Activated B cell treated with CpG ODN at 0.5 μM for 24 hours (primary cell): Measurements from ENCODE around the gene GRHPR. TPM values are rescaled to one million over a fixed set of nuclear protein-coding genes. Genes with fewer than 3 reads are reported as not detected.
A peak's percentile ranks its signal among the peaks of the same experiment; 100 is the strongest.

Experiments used
- ATAC-seq: fragments of 200-7000 bp; cut with Tn5 transposase; one replicate; pipeline ENCODE4 v1.10.0; 2021; ENCODE audit warnings: low read depth, mild to moderate bottlenecking, moderate library complexity
- CTCF ChIA-PET: fragments of 350-600 bp; sonication (Branson Sonifier 250); formaldehyde crosslinking; loops from one replicate; lab custom pipeline; 2021; ENCODE audit warnings: antibody characterized with exemption; lab: Charles Lee
- POLR2A ChIA-PET: fragments of 350-600 bp; sonication (Branson Sonifier 250); formaldehyde crosslinking; loops from one replicate; lab custom pipeline; 2021; ENCODE audit warnings: antibody characterized with exemption; lab: Charles Lee
- DNase-seq: peaks from one replicate; pipeline ENCODE4 v3.0.0; 2022
- H3K27ac Mint-ChIP-seq: one replicate; pipeline ENCODE4 v1.8.0; 2020; ENCODE audit warnings: mixed read lengths
- H3K27me3 Mint-ChIP-seq: one replicate; pipeline ENCODE4 v1.8.0; 2021; ENCODE audit warnings: mixed read lengths
- H3K36me3 Mint-ChIP-seq: one replicate; pipeline ENCODE4 v1.8.0; 2021; ENCODE audit warnings: low read depth, mixed read lengths
- H3K4me1 Mint-ChIP-seq: one replicate; pipeline ENCODE4 v1.8.0; 2021; ENCODE audit warnings: mixed read lengths
- H3K4me3 Mint-ChIP-seq: one replicate; pipeline ENCODE4 v1.8.0; 2020; ENCODE audit warnings: mild to moderate bottlenecking, mixed read lengths
- H3K9me3 Mint-ChIP-seq: one replicate; pipeline ENCODE4 v1.8.0; 2020; ENCODE audit warnings: mixed read lengths
- intact Hi-C: fragments of 100-400 bp; cut with micrococcal nuclease; formaldehyde crosslinking; loops from one replicate; pipeline ENCODE4 v1.15.1; 2024
- total RNA-seq: library from RNA; stranded (reverse); gene quantifications from 2 replicates; pipeline ENCODE4 v1.2.3, GENCODE V29; 2022
- TF ChIP-seq, protein P1 (sequence below): fragments of 200-600 bp; IDR thresholded peaks from one replicate; pipeline ENCODE4 v1.8.0; 2022; ENCODE audit warnings: antibody characterized with exemption, mild to moderate bottlenecking

Gene GRHPR
- total RNA-seq, 1 donor from 2014 or later, result 315 TPM

- H3K27me3 Mint-ChIP-seq, result no peaks in the 10 kb centered on the region
- ChIA-PET POLR2A (interaction anchor here (0.6 kb wide), 1 partner anchor 35 kb away, joined by 3 read pairs; no protein-coding TSS in a partner anchor), CTCF (no interaction called here)
- H3K9me3 Mint-ChIP-seq, result no peaks in the 10 kb centered on the region
- no peak for ATAC-seq
- H3K27ac Mint-ChIP-seq, result no peak overlapping the region
- H3K36me3 Mint-ChIP-seq, result peaks cover 51% of the 10 kb centered on the region
- peaks cover 16% of the 10 kb centered on the region for H3K4me1 Mint-ChIP-seq
- intact Hi-C loops, result no loop called here
- TF ChIP-seq, protein P1, sequence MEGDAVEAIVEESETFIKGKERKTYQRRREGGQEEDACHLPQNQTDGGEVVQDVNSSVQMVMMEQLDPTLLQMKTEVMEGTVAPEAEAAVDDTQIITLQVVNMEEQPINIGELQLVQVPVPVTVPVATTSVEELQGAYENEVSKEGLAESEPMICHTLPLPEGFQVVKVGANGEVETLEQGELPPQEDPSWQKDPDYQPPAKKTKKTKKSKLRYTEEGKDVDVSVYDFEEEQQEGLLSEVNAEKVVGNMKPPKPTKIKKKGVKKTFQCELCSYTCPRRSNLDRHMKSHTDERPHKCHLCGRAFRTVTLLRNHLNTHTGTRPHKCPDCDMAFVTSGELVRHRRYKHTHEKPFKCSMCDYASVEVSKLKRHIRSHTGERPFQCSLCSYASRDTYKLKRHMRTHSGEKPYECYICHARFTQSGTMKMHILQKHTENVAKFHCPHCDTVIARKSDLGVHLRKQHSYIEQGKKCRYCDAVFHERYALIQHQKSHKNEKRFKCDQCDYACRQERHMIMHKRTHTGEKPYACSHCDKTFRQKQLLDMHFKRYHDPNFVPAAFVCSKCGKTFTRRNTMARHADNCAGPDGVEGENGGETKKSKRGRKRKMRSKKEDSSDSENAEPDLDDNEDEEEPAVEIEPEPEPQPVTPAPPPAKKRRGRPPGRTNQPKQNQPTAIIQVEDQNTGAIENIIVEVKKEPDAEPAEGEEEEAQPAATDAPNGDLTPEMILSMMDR, result no peak
- H3K4me3 Mint-ChIP-seq, result no peak overlapping the region
- DNase-seq, result no peak
Measured at GRCh38 chr9:37447111-37447510, 24.6 kb downstream of the GRHPR start.

DNA sequence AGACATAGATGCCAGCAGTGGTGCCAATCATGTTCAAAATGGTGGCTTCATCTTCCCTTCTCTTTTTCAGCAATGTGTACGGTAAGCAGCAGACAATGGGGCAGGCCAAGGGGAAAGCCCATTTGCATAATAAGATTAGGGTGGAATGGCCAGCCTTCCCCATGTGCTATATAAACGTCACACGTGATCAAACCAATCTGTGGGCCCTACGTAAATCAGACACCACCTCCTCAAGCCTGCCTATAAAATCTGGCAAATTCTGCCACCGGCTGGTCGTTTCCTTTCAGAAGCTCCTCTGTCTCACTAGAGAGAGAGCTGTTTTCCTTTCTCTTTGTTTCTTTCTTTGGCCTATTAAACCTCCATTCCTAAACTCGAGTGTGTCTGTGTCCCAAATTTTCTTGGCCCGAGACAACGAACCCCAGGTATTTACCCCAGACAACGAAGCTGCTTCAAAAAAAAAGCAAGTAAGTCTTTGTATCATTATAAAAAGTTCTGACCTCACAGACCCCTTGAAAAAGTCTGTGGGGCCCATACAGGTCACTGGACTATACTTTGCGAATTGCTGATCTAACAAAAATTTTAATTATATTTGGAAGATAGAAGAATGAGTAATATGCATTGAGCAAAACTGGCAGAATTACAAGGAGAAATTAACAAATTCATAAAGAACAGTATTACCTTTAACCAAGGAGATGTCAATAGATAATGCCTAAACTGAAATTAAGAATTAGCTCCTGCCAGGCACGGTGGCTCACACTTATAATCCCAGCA lies 27.6 kb downstream of the GRHPR start:
- H3K4me3 Mint-ChIP-seq, result no peak overlapping the region
- TF ChIP-seq, protein P1, result no peak
- CTCF ChIA-PET, result no interaction called here
- ATAC-seq (no peak), DNase-seq (no peak)
- H3K36me3 Mint-ChIP-seq, result peaks cover 50% of the 10 kb centered on the region
- no peaks in the 10 kb centered on the region for H3K27me3 Mint-ChIP-seq
- no peaks in the 10 kb centered on the region for H3K9me3 Mint-ChIP-seq
- POLR2A ChIA-PET, result interaction anchor here (0.7 kb wide), 1 partner anchor 877 kb away, joined by 3 read pairs; no protein-coding TSS in a partner anchor
- intact Hi-C loops, result loop anchor here (2.0 kb wide), 1 partner anchor 25 kb away; no protein-coding TSS in a partner anchor
- H3K27ac Mint-ChIP-seq, result no peak overlapping the region
- peaks cover 40% of the 10 kb centered on the region for H3K4me1 Mint-ChIP-seq

DNA sequence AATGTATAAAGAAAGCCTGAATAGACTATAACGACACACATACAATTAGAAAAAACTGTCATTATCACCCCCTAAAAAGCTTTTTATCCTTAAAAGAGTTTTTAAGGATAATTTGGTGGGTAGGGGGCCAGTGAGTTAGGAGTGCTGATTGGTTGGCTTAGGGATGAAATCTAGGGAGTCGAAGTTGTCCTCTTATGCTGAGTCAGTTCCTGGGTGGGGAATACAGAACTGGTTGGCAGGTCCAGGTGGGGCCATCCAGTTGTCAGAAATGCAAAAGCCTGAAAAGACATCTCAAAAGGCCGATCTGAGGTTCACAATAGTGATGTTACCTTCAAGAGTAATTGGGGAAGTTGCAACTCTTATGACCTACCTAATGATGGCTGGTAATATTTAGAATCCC lies 29.1 kb downstream of the GRHPR start:
- Mint-ChIP-seq H3K27ac (peak overlapping the region; percentile 42), H3K36me3 (peaks cover 49% of the 10 kb centered on the region), H3K4me3 (no peak overlapping the region), H3K4me1 (peaks cover 56% of the 10 kb centered on the region), H3K9me3 (no peaks in the 10 kb centered on the region), H3K27me3 (no peaks in the 10 kb centered on the region)
- intact Hi-C loops, result loop anchor here (2.0 kb wide), 1 partner anchor 23 kb away; no protein-coding TSS in a partner anchor
- DNase-seq, result no peak
- ChIA-PET CTCF (no interaction called here), POLR2A (interaction anchor here (0.7 kb wide), 1 partner anchor 47 kb away, joined by 7 read pairs; no protein-coding TSS in a partner anchor)
- TF ChIP-seq, protein P1, result no peak
- ATAC-seq, result no peak

- no peak overlapping the region for H3K4me3 Mint-ChIP-seq
Measured at GRCh38 chr9:37452611-37453010, 30.1 kb downstream of the GRHPR start.

GRCh38 chr9:37453827-37454226 lies 31.3 kb downstream of the GRHPR start:
- Mint-ChIP-seq H3K9me3 (no peaks in the 10 kb centered on the region), H3K27me3 (no peaks in the 10 kb centered on the region), H3K4me1 (peaks cover 60% of the 10 kb centered on the region), H3K36me3 (peaks cover 47% of the 10 kb centered on the region), H3K4me3 (no peak overlapping the region), H3K27ac (no peak overlapping the region)
- DNase-seq (no peak), ATAC-seq (no peak)
- POLR2A ChIA-PET, result no interaction called here
- CTCF ChIA-PET, result no interaction called here
- TF ChIP-seq, protein P1, result no peak
- intact Hi-C loops, result no loop called here

More at GRCh38 chr9:37452611-37453010, 30.1 kb downstream of the GRHPR start:
- ATAC-seq (no peak), DNase-seq (no peak)
- Mint-ChIP-seq H3K27me3 (no peaks in the 10 kb centered on the region), H3K36me3 (peaks cover 50% of the 10 kb centered on the region), H3K4me1 (peaks cover 57% of the 10 kb centered on the region), H3K9me3 (no peaks in the 10 kb centered on the region), H3K27ac (peak overlapping the region; percentile 57)
- ChIA-PET CTCF (no interaction called here), POLR2A (no interaction called here)
- TF ChIP-seq, protein P1, result no peak
- intact Hi-C loops, result no loop called here
